ENCODE data around the gene GIT1.

Gene GIT1, protein sequence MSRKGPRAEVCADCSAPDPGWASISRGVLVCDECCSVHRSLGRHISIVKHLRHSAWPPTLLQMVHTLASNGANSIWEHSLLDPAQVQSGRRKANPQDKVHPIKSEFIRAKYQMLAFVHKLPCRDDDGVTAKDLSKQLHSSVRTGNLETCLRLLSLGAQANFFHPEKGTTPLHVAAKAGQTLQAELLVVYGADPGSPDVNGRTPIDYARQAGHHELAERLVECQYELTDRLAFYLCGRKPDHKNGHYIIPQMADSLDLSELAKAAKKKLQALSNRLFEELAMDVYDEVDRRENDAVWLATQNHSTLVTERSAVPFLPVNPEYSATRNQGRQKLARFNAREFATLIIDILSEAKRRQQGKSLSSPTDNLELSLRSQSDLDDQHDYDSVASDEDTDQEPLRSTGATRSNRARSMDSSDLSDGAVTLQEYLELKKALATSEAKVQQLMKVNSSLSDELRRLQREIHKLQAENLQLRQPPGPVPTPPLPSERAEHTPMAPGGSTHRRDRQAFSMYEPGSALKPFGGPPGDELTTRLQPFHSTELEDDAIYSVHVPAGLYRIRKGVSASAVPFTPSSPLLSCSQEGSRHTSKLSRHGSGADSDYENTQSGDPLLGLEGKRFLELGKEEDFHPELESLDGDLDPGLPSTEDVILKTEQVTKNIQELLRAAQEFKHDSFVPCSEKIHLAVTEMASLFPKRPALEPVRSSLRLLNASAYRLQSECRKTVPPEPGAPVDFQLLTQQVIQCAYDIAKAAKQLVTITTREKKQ

DNA sequence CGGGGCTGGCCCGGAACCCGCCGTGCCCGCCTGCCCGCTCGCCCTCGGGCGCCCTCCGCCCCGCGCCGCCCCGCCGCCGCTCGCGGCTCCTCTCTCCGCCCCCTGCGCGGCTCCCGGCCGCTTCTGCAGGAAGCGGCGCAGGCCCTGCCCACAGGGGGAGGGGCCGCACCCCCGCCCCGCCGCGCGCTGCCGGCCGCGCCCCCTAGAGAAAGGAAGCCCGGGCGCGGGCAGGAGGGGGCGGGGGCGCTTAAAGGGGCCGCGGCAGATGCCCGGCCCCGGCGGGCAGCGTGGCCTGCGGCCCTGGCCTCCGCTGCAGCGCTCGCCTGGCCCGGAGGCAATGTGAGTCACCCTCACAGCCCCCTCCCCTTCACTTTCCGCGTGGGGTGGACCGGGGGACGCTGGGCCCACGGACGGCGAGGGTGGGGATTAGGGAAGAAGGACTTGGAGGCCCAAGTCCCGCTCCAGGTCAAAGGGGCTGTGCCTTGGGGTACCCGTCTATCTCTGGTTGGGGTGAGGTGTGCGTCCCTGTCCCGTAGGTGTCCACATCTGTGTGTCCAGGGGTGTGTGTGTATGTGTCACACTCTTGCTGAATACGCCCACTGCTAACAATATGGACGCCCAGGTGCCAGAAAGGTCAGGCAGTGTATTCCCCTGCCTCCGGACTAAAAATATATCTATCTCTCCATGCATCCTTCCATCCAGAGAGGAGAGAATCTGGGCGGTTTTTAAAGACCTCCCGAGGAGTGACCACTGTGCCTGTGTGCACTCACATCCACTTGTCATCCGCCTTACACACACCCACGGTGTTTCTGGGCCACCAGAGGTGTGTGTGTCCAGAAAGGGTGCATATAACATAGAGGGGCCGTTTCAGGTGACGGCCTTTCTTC, at the start of gene GIT1:
Gene GIT1 (minus strand): TSS at position 125 of the 887 bp plus-strand sequence. CDS start 270 bp downstream, outside the sequence.
- Mint-ChIP-seq H3K27ac (peak within 1 kb of the TSS; percentile 53 to 84), H3K27me3 (no peaks in the 10 kb centered on the region), H3K4me3 (peak within 1 kb of the TSS; percentile 95 to 98), H3K4me1 (peaks cover 86% of the 10 kb centered on the region), H3K9me3 (no peaks in the 10 kb centered on the region)
- ATAC-seq (peak; percentile 74), DNase-seq (peak; percentile 82)

DNA sequence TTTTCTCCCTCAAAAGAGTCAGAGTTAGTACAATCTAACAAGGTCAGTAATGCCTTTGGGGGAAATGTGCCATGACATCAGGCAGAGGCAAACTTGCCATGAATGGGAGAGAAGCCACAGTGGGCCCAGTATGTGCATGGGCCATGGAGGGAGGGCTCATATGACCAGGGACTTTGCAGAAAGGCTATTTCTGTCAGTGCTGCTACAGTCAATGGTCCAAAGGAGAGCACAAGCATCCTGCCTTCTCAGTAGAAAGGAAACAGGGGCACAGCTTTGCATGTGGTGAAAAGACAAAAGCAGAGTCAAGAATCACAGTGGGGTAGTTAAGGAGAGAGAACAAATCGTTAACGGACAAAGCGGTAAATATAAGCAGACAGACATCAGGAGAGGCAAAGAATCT, 44.4 kb upstream of the GIT1 start:
- no peaks in the 10 kb centered on the region for H3K27me3 Mint-ChIP-seq
- ATAC-seq, result no peak
- no peak for DNase-seq
- peak overlapping the region in 1 of 2 donors; percentile 6 for H3K27ac Mint-ChIP-seq
- no peaks in the 10 kb centered on the region for H3K9me3 Mint-ChIP-seq
- H3K4me3 Mint-ChIP-seq, result no peak overlapping the region
- H3K4me1 Mint-ChIP-seq, result peaks cover 22% of the 10 kb centered on the region

DNA sequence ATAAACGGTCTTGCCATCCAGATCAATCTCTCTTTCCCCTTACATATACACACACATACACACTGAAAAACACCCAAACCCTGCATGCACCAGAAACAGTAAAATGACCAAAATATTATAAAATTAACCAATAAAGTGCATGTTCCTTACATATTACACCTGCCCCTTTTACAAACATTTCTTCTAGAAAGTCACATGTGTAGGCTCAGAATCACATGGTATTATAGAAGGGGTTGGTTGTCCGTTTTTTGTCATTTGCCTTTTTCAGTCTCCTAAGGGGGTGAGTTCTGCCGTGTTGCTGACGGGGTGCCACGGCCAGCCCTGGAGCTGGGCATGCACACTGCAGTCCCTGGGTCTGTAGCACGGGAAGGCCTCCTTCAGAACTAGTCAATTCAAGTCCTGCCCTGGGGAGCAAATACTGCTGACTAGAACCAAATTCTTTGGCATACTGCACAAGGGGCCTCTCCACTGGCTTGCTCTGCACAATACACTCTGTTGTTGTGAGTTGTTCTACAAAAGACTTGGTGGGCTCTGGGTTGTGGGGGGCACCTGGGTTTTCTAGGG, 41.3 kb upstream of the GIT1 start:
- Mint-ChIP-seq H3K4me3 (no peak overlapping the region), H3K27ac (no peak overlapping the region)
- no peak for ATAC-seq

DNA sequence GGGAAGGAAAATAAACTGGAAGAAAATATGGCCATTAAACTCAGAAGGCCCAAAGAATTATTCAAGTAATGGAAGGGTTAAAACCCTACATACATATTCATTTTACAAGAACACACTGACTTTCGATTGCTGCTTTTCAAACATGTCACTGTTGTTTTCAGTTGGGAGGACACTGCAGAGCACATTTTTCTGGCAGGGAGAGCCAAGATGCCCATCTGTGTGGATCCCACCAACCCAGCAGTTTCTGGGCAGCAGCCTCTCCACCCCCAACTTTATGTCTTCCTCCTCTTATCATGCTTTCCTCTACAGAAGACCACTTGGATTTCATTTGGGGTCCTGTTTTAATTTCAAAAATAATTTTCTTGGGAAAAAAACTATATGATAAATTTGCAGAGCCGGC, 40.4 kb upstream of the GIT1 start:
- peaks cover 60% of the 10 kb centered on the region for H3K4me1 Mint-ChIP-seq
- ATAC-seq, result no peak
- no peak for DNase-seq
- H3K9me3 Mint-ChIP-seq, result no peaks in the 10 kb centered on the region
- no peak overlapping the region for H3K4me3 Mint-ChIP-seq
- H3K27me3 Mint-ChIP-seq, result no peaks in the 10 kb centered on the region
- H3K27ac Mint-ChIP-seq, result peak overlapping the region in 1 of 2 donors; percentile 55

More for the DNA sequence above, 41.3 kb upstream of the GIT1 start:
- Mint-ChIP-seq H3K9me3 (no peaks in the 10 kb centered on the region), H3K27me3 (no peaks in the 10 kb centered on the region), H3K4me1 (peaks cover 51% of the 10 kb centered on the region)
- DNase-seq, result no peak

DNA sequence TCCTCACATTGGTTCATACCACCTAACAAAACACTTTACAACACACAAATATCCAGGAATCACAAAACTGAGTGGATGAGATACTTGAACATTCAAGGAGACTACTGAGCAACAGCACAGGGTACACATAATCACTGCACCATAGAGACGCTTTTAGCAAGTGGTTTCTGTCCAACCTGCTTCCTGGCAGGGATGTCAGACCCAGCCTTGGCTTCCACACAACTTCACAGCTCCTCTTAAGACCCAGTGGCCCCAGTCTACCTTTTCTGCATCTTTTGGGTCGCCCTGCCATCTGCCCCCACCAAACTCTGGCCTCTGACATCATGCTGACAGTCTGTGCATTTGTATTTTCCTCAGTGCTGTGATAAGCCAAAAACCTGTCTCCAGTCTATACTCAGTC, 39.2 kb upstream of the GIT1 start:
- ATAC-seq (no peak), DNase-seq (no peak)
- Mint-ChIP-seq H3K4me3 (no peak overlapping the region), H3K9me3 (no peaks in the 10 kb centered on the region), H3K4me1 (peaks cover 71% of the 10 kb centered on the region), H3K27me3 (no peaks in the 10 kb centered on the region), H3K27ac (peak overlapping the region in 1 of 2 donors; percentile 59)

DNA sequence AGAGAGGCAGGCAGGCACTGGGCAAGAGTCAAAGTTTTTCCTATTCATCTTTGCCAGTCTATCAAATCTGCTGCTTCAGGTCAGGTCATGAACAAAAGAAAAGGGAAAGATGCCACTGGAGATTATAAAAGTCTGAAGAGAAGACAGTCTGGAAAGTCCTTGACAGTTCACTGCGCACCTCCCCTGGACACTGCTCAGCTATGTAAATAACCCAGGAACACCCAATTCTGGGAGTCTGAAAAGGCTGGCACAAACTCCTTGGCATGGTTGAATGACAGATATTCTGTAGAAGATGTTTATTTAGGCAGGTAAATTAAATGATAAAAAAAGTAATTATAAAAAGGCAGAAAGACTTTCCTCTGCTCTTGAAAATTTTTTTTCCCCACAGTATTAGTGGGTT, 38.5 kb upstream of the GIT1 start:
- DNase-seq, result no peak
- H3K4me1 Mint-ChIP-seq, result peaks cover 78% of the 10 kb centered on the region
- no peak overlapping the region for H3K4me3 Mint-ChIP-seq
- ATAC-seq, result no peak
- H3K9me3 Mint-ChIP-seq, result no peaks in the 10 kb centered on the region
- no peak overlapping the region for H3K27ac Mint-ChIP-seq
- no peaks in the 10 kb centered on the region for H3K27me3 Mint-ChIP-seq

DNA sequence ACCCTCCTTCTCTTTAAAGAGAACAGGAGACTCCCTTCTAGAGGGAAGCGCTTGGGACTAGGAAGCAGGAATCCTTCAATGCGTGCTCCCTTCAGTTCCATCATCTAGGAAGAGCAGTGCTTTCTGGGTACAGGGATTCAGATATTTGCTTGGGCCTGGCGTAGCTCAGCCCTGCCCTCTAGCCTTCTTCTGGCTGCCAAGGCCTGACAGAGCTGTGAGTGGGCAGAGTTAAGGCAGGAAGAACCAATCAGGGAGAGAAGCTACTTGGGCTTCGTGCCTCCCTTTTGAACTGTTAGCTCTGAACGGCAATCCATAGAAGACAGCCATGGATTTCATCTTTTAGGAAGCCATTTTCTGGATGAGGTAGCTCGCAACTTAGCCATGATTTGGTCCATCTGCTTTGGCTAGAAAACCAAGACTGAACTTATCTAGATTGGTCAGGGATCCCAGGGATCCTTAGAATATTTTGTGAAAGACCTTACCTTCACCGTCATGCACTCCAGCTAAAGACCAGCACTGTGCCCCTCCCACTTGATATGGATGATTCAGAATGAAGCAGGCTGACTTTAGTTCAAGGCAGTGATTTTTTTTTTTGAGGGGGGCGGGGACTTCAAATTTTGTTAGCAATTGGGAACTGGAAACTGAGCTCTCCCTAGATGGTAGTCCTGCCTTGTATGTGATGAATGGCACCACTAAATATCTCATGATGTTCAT, 35.7 kb upstream of the GIT1 start:
- Mint-ChIP-seq H3K9me3 (no peaks in the 10 kb centered on the region), H3K4me3 (no peak overlapping the region), H3K27ac (no peak overlapping the region), H3K4me1 (peaks cover 88% of the 10 kb centered on the region), H3K27me3 (no peaks in the 10 kb centered on the region)
- DNase-seq, result no peak
- no peak for ATAC-seq

DNA sequence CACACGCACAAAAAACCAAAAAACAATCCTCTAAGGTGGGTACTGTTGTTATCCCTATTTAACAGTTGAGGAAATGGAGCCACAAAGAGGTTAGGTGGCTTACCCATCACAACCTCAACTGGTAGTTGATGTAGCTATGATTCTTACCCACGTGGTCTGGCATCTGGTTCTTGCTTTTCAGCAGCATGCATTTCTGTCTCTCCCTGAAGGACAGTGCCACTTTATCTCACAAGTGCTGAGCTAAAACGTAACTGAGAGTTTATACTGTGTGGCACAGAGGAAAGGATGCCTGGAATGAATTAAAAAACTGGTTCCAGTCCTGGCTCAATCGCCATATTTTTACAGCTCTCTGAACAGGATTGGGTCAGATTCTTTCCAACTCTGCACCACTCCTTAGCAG, 35.1 kb upstream of the GIT1 start:
- Mint-ChIP-seq H3K9me3 (no peaks in the 10 kb centered on the region), H3K27ac (peak overlapping the region in 1 of 2 donors; percentile 86), H3K27me3 (no peaks in the 10 kb centered on the region), H3K4me1 (peaks cover 82% of the 10 kb centered on the region), H3K4me3 (no peak overlapping the region)
- ATAC-seq, result peak; percentile 71
- DNase-seq, result peak in 1 of 2 donors; percentile 59

DNA sequence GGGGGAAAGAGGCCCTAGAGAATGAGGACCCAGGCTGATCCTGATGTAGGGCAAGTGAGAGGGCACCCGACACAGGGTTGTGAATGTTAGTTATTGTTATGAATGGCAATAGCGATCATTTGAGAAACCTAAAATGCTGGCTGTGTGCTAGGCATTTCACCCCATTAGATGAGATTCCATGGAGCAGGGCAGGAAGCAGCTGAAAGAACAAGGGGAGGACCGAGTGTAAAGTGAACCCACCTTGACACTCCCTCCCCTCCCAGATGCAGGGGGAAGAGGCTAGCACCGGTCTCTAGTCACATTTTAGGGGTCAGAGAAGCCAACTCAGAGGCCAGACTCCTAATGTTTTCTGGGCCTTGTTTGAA, 33.8 kb upstream of the GIT1 start:
- H3K9me3 Mint-ChIP-seq, result no peaks in the 10 kb centered on the region
- H3K27me3 Mint-ChIP-seq, result no peaks in the 10 kb centered on the region
- ATAC-seq (peak; percentile 6), DNase-seq (peak in 1 of 2 donors; percentile 31)
- peaks cover 77% of the 10 kb centered on the region for H3K4me1 Mint-ChIP-seq
- H3K4me3 Mint-ChIP-seq, result peak overlapping the region; percentile 70 to 90
- peak overlapping the region; percentile 86 to 93 for H3K27ac Mint-ChIP-seq

DNA sequence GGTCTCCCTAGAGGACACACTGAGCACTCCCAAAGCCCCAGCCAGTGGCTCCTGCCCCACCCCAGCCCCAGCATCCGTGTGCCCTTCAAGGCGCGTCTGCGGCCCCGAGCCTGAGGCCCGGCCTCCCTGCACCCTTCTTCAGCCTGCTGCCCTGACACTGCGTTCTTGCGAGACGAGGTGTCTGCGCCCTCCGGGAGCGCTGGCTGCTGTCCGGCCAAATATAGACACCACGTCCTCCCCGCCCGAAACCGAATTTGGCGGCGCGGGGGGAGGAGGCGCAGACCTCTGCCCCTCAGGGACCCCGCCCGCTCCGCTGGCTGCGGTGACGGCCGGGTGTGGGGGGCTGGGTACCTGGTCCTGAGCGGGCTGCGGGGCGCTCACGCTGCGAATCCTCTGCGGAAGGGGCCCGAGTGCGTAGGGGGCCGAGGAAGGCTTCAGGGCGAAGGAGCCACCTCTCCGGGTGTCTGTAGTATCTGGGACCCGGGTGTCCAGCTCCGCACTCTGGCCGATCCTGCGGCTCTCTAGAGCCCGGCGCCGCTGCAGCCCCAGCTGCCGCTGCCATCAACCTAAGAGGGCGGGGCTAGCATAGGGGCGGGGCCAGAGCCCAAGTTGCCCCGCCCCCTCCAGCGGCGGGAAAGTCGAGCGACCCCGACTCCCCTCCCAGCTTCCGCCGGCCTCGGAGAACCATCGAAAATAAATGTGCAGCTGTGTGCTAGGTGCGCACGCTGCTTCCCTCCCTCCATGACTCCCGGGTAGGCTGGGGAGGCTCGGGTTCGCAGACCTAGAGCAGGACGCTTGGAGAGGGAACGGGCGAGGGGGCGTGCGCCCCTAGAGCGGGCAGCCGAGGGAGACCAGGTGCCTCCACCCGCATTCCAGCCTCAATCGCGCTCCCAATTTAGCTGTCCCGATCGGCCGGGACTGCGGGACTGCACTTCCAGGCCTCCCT, 33.2 kb upstream of the GIT1 start, which contains the start of gene CORO6:
Gene CORO6 (minus strand): TSS at position 576 of the 946 bp plus-strand sequence. CDS start 1,491 bp downstream, outside the sequence.
- H3K27ac Mint-ChIP-seq, result peak within 1 kb of the TSS; percentile 89 to 93
- DNase-seq (peak; percentile 67 to 69), ATAC-seq (peak; percentile 51)
- H3K4me1 Mint-ChIP-seq, result peaks cover 79% of the 10 kb centered on the region
- H3K4me3 Mint-ChIP-seq, result peak within 1 kb of the TSS; percentile 70 to 90
- no peaks in the 10 kb centered on the region for H3K9me3 Mint-ChIP-seq
- no peaks in the 10 kb centered on the region for H3K27me3 Mint-ChIP-seq

DNA sequence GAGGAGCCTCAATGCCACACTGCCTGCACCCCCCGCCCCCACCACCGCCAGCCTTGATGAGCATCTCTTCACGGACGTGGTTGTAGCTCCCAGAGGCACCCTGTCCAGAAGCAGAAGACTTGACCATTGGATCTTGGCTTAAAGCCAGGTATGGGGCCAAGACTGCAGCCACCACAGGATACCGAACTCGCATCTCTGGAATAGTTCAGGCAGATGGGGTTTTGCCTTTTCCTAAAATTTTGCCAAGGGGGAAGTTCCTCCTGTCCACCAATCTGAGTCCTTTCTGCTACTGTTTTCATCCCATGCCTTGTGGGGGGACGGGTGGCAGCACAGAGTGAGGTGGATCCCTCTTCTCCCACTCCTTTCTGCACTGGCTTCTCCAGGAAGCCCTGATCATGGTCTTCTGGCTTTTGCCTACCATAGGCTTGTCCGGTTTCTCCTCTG, 32.3 kb upstream of the GIT1 start:
- Mint-ChIP-seq H3K27me3 (no peaks in the 10 kb centered on the region), H3K27ac (peak overlapping the region in 1 of 2 donors; percentile 89), H3K4me1 (peaks cover 79% of the 10 kb centered on the region), H3K9me3 (no peaks in the 10 kb centered on the region), H3K4me3 (peak overlapping the region; percentile 70 to 90)
- no peak for DNase-seq
- no peak for ATAC-seq

DNA sequence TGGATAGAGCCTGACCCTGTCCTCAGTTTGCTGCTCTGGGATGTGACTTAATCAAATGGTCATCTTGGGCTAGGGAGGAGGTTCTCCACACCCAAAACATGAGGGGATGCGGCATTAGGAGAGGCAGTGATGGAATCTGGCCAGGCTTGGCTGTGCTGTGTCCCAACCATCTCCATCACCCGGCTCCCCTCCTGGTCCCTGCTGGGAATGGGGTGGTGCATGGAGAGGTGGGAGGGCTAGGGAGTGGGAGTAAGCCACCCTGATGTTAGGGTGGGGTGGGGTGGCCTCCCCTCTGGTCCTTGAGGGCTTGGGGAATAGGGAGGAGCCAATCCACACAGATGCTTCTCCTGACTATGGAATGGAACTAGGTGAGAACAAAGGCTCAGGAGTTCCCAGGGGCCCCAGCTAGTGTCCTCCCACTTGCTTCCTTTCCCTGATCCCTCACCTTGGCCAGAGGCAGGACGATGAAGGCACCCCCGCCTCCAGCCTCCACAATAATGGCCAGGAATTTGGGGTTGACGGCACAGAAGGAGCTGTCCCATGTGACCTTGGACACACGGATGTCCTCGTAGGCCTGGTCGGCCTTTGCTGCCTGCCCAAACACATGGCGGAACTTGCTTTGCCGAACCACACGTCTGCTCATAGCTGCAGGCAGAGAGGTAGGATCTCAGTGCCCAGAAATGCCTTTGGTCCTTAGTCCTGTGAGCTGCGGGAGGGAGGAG, 31.5 kb upstream of the GIT1 start:
- peaks cover 79% of the 10 kb centered on the region for H3K4me1 Mint-ChIP-seq
- peaks cover under 1% of the 10 kb centered on the region for H3K27me3 Mint-ChIP-seq
- peak overlapping the region in 1 of 2 donors; percentile 11 for H3K4me3 Mint-ChIP-seq
- no peak overlapping the region for H3K27ac Mint-ChIP-seq
- H3K9me3 Mint-ChIP-seq, result no peaks in the 10 kb centered on the region
- no peak for ATAC-seq
- no peak for DNase-seq

DNA sequence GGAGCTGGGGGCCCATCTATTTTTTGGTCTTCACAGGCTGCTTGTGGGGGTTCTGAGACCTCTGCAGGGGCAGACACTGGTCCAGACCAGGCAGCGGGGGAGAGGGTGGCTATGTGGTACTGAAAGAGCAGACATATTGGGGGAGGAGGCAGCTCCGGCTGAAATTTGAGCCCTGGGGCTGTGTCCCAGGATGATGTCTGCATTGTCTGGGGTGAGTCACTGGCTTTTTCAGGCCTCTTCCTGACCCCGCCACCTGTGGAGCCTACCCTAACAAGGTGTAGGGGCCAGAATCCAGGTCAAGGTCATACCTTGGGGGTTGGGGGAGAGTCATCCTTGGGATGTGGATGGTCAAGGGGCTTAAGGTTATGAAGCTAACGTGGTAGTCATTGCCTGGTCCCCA, 30.8 kb upstream of the GIT1 start:
- no peak for DNase-seq
- Mint-ChIP-seq H3K9me3 (no peaks in the 10 kb centered on the region), H3K4me3 (no peak overlapping the region), H3K27ac (no peak overlapping the region), H3K4me1 (peaks cover 79% of the 10 kb centered on the region), H3K27me3 (peaks cover 5% of the 10 kb centered on the region)
- ATAC-seq, result no peak

Data from stimulated activated naive CD8-positive, alpha-beta T cell treated with anti-CD3 and anti-CD28 coated beads, Interleukin-15, amount 100 ng/mL, for 72 hours (primary cell).